Measurements from ENCODE around the gene FOXB2. TPM values are rescaled to one million over a fixed set of nuclear protein-coding genes. Genes with fewer than 3 reads are reported as not detected.

The FOXB2 gene
- total RNA-seq, 1 donor from 2014 or later, result not detected

Small RNA genes within 50 kb of the gene (small RNA-seq; reads per million reads assigned to genes)
- gene ATP5MFP3, result not detected

Other genes with a start within 250 kb of the FOXB2 start
- 75.6 TPM for gene PRUNE2, start 113.5 kb upstream of the FOXB2 start, total RNA-seq
- 37.8 TPM for gene VPS13A, start 157.9 kb downstream of the FOXB2 start, total RNA-seq

All from vagina (tissue), 1 donor.